Measurements from ENCODE around the gene C2CD5. TPM values are rescaled to one million over a fixed set of nuclear protein-coding genes. Genes with fewer than 3 reads are reported as not detected.

The C2CD5 gene
- total RNA-seq, 3 donors from 2014 or later: 56.3 to 68.6 (median 62.4) TPM

DNA sequence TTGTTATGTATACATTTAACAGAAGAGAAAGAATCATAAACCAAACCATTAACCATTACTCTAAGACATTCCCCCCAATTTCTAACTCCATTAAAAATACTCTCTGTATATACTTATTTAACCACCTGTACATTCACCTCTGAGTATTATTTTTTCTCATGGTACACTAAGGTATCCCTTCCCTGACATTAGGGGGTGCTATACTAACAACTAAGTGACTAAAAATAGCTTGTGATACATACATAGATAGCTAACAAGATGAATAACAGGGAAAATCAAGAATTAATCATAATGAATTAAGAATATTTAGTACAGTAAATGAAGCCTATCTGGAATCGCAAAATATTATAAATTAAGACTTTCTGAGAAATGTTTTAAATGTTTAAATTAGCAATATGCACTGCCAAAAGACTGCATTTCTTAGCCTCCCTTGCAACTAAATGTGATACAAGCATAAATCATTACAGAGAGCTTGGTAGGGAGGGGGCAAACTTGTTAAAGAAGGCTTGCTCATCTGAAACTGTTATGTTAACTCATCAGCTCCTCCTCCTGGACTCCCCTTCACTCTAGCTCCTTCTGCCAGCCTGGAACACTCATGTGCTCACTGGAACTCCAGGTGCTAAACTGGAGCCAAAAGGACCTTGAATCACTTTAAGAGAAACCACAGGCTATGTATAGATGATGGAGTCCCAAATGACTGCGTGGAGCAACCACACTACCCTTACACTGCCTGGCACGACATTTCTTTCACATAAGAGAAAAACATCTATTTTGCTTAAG lies 14.9 kb downstream of the C2CD5 start:
- ATAC-seq (peak; percentile 73), DNase-seq (no peak)
- H3K4me3 ChIP-seq: no peak overlapping the region
- H3K36me3 ChIP-seq (ENCODE audit: low read depth): no peaks in the 10 kb centered on the region
- TF ChIP-seq, protein P1, sequence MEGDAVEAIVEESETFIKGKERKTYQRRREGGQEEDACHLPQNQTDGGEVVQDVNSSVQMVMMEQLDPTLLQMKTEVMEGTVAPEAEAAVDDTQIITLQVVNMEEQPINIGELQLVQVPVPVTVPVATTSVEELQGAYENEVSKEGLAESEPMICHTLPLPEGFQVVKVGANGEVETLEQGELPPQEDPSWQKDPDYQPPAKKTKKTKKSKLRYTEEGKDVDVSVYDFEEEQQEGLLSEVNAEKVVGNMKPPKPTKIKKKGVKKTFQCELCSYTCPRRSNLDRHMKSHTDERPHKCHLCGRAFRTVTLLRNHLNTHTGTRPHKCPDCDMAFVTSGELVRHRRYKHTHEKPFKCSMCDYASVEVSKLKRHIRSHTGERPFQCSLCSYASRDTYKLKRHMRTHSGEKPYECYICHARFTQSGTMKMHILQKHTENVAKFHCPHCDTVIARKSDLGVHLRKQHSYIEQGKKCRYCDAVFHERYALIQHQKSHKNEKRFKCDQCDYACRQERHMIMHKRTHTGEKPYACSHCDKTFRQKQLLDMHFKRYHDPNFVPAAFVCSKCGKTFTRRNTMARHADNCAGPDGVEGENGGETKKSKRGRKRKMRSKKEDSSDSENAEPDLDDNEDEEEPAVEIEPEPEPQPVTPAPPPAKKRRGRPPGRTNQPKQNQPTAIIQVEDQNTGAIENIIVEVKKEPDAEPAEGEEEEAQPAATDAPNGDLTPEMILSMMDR (IDR thresholded peaks at IDR 0.05): no peak
- no peaks in the 10 kb centered on the region for H3K9me3 ChIP-seq
- intact Hi-C loops (cut with DNase I, micrococcal nuclease): loop anchor here in 1 of 2 donors (5.0 kb wide), 1 partner anchor 103 kb away; no protein-coding TSS in a partner anchor
- no peaks in the 10 kb centered on the region for H3K4me1 ChIP-seq (ENCODE audit: low read depth)

DNA sequence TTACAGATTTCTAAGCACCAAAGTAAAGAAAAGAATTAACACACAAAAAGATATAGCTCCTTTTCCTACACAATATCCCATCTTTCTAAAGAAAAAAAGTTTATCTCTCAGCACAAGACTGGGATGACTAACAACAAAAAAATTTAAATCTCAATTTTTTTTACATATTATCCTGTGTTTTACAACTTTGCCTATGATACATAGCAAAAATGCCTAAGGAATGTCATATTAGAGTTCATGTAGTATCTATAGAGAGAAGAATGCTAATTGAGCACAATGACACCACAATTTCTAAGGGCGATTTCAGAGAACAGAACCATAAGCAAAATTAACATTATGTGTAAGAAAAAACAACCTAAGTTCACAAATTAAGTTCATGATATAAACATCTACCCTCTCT lies 16.3 kb downstream of the C2CD5 start:
- intact Hi-C loops (cut with DNase I, micrococcal nuclease): loop anchor here in 1 of 2 donors (5.0 kb wide), 1 partner anchor 104 kb away; no protein-coding TSS in a partner anchor
- Histone ChIP-seq H3K9me3 (no peaks in the 10 kb centered on the region), H3K4me1 (ENCODE audit: low read depth) (no peaks in the 10 kb centered on the region), H3K36me3 (ENCODE audit: low read depth) (no peaks in the 10 kb centered on the region), H3K4me3 (no peak overlapping the region)
- ATAC-seq (no peak), DNase-seq (no peak)
- TF ChIP-seq, protein P1 (IDR thresholded peaks at IDR 0.05): no peak

DNA sequence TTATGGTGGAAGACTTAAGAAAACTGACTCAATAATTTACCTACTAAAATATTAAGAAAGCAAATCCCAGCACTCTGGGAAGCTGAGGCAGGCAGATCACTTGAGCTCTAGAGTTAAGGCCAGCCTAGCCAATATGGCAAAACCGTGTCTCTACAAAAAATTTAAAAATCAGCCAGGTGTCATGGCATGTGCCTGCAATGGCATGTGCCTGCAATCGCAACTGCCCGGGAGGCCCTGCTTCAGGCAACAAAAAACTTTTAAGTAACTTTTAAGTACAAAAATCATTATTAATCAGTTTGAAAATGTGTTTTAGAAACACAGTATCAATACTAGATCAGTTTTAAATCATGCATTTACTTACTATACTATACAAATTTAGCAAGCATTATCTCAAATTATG lies 17.5 kb downstream of the C2CD5 start:
- TF ChIP-seq, protein P1 (IDR thresholded peaks at IDR 0.05): no peak
- H3K36me3 ChIP-seq (ENCODE audit: low read depth): no peaks in the 10 kb centered on the region
- ATAC-seq (no peak), DNase-seq (no peak)
- H3K4me3 ChIP-seq: no peak overlapping the region
- no peaks in the 10 kb centered on the region for H3K4me1 ChIP-seq (ENCODE audit: low read depth)
- intact Hi-C loops (cut with DNase I, micrococcal nuclease): loop anchor here in 1 of 2 donors (5.0 kb wide), 1 partner anchor 105 kb away; no protein-coding TSS in a partner anchor
- H3K9me3 ChIP-seq: no peaks in the 10 kb centered on the region

DNA sequence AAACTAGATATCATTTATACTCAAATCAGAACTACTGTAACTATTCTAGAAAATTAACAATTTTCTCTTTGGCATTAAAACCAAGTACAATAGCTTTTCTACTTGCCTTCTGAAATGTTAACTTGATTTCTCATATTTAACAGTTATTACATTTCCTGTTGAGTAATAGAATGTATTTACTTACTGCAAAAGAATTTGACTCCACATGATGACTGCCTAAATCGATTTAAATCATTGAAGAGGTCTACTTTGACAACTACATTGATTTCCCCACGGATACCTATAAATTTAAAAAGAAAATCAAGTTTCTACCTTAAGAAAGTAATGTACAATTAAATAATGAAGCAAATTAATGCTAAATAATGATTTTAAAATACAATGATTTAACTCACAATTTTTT lies 18.9 kb downstream of the C2CD5 start:
- DNase-seq: no peak
- ATAC-seq: no peak
- H3K9me3 ChIP-seq: no peaks in the 10 kb centered on the region
- H3K4me3 ChIP-seq: no peak overlapping the region
- TF ChIP-seq, protein P1 (IDR thresholded peaks at IDR 0.05): no peak
- no peaks in the 10 kb centered on the region for H3K36me3 ChIP-seq (ENCODE audit: low read depth)
- intact Hi-C loops (cut with DNase I, micrococcal nuclease): loop anchor here in 1 of 2 donors (5.0 kb wide), 1 partner anchor 107 kb away; no protein-coding TSS in a partner anchor
- H3K4me1 ChIP-seq (ENCODE audit: low read depth): no peaks in the 10 kb centered on the region

DNA sequence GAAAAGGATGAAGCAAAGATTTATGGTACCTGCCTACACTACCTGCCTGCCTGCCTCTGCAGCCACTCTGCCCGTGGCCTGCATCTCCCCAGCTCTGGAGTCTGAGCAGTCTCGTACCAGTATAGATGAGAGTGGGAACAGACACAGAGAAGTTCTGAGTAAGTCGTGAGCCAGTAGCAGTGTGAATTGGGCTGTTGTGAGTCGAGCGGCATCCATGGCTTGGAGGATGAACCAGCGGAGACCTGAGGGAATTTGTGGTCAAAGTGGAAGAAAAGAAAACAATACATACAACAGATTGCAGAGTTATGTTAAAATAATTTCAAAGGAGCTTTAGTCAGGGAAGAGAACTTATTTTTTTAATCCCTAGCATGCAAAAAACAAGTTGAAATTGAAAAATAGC lies 25.3 kb downstream of the C2CD5 start:
- no peak for ATAC-seq
- TF ChIP-seq, protein P1 (IDR thresholded peaks at IDR 0.05): no peak
- Histone ChIP-seq H3K9me3 (no peaks in the 10 kb centered on the region), H3K4me3 (no peak overlapping the region), H3K4me1 (ENCODE audit: low read depth) (peaks cover 6% of the 10 kb centered on the region), H3K36me3 (ENCODE audit: low read depth) (no peaks in the 10 kb centered on the region)
- intact Hi-C loops (cut with DNase I, micrococcal nuclease): no loop called here
- DNase-seq: no peak

All from mucosa of descending colon (tissue), 3 donors.